ENCODE results near the gene BUD23. TPM values are rescaled to one million over a fixed set of nuclear protein-coding genes. Genes with fewer than 3 reads are reported as not detected.
"Not testable (repeated sequence)": the region's sequence is repeated elsewhere in the genome, so short reads cannot be mapped to it uniquely, and the experiment has no call there.

Gene BUD23
- total RNA-seq, 1 experiment from 2014 or later = 41.9 TPM

DNA sequence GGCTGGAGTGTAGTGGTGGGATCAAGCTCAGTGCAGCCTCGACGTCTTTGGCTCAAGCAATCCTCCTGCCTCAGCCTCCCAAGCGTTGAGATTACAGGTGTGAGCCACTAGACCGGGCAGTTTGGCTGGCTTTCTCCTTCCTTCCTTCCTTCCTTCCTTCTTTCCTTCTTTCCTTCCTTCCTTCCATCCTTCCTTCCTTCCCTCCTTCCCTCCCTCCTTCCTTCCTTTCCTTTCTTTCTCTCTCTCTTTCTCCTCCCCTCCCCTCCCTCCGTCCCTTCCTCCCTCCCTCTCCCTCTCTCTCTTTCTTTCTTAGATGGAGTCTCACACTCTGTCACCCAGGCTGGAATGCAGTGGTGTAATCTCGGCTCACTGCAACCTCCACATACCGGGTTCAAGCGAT is 23.4 kb upstream of the BUD23 start:
- no peaks in the 10 kb centered on the region for H3K9me2 ChIP-seq (replicated peaks; ENCODE audit: insufficient read depth, low read length)
- no peak overlapping the region for H3K27ac ChIP-seq (ENCODE audit: low read length)
- no peak overlapping the region for H3K4me2 ChIP-seq (ENCODE audit: low read depth, low read length, poor library complexity, severe bottlenecking)
- no peaks in the 10 kb centered on the region for H3K9me3 ChIP-seq (ENCODE audit: low read length)
- H3K9ac ChIP-seq (ENCODE audit: low read length) = no peak overlapping the region
- H3K4me1 ChIP-seq (ENCODE audit: low read length) = no peaks in the 10 kb centered on the region
- no peaks in the 10 kb centered on the region for H3K79me2 ChIP-seq (ENCODE audit: low read length)
- no peak for DNase-seq
- no peaks in the 10 kb centered on the region for H3K27me3 ChIP-seq (ENCODE audit: low read length)
- no peak overlapping the region for H2AFZ ChIP-seq (ENCODE audit: low read length)
- no peaks in the 10 kb centered on the region for H4K20me1 ChIP-seq (ENCODE audit: insufficient read depth, low read depth, low read length)
- H3K4me3 ChIP-seq (ENCODE audit: low read length) = no peak overlapping the region
- no peaks in the 10 kb centered on the region for H3K36me3 ChIP-seq (ENCODE audit: insufficient read depth, low read length)

DNA sequence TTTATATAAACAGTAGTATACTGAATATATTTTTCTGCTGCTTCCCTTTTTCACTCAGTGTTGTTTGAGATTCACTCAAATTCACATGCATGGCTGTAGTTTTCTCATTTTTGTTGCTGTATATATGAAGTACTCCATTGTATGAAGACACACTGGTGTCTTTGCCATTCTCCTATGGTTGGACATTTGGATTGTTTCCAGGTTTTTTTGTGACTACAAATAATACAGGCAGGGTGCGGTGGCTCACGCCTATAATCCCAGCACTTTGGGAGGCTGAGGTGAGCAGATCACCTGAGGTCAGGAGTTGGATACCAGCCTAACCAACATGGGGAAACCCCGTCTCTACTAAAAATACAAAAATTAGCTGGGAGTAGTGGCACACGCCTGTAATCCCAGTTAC is 22.8 kb upstream of the BUD23 start:
- not testable (repeated sequence) for H3K9ac ChIP-seq (ENCODE audit: low read length); H3K27me3 ChIP-seq (ENCODE audit: low read length); H3K9me2 ChIP-seq (replicated peaks; ENCODE audit: insufficient read depth, low read length); H3K36me3 ChIP-seq (ENCODE audit: insufficient read depth, low read length); DNase-seq; H3K27ac ChIP-seq (ENCODE audit: low read length); H3K4me3 ChIP-seq (ENCODE audit: low read length); H3K4me1 ChIP-seq (ENCODE audit: low read length); H4K20me1 ChIP-seq (ENCODE audit: insufficient read depth, low read depth, low read length); H3K9me3 ChIP-seq (ENCODE audit: low read length); H2AFZ ChIP-seq (ENCODE audit: low read length); H3K4me2 ChIP-seq (ENCODE audit: low read depth, low read length, poor library complexity, severe bottlenecking); H3K79me2 ChIP-seq (ENCODE audit: low read length)

DNA sequence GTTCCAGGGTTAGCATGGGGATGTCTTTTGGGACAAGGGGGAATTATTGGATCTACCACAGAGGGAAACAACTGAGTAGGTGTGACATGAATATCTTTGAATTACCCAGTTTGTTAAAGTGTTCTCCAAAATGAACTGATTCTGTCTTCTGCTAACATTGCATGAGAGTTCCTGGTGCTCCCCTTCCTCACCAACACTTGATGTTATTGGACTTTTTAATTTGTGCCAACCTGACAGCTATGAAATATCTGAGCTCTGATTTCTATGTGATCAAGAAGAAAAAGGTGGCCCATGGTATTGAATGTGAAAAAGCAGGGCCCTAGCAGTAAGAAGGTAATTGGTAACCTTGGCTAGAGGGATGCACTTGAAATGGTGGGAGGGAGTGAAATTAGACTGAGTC is 20.4 kb upstream of the BUD23 start:
- H3K79me2 ChIP-seq (ENCODE audit: low read length) = no peaks in the 10 kb centered on the region
- H2AFZ ChIP-seq (ENCODE audit: low read length) = no peak overlapping the region
- no peak overlapping the region for H3K4me2 ChIP-seq (ENCODE audit: low read depth, low read length, poor library complexity, severe bottlenecking)
- no peaks in the 10 kb centered on the region for H3K9me3 ChIP-seq (ENCODE audit: low read length)
- H3K36me3 ChIP-seq (ENCODE audit: insufficient read depth, low read length) = no peaks in the 10 kb centered on the region
- H3K4me1 ChIP-seq (ENCODE audit: low read length) = peaks cover 2% of the 10 kb centered on the region; the same call in 1 of the 2 replicates
- no peaks in the 10 kb centered on the region for H4K20me1 ChIP-seq (ENCODE audit: insufficient read depth, low read depth, low read length)
- H3K9me2 ChIP-seq (replicated peaks; ENCODE audit: insufficient read depth, low read length) = no peaks in the 10 kb centered on the region
- H3K27me3 ChIP-seq (ENCODE audit: low read length) = no peaks in the 10 kb centered on the region
- H3K9ac ChIP-seq (ENCODE audit: low read length) = no peak overlapping the region
- DNase-seq = no peak
- H3K27ac ChIP-seq (ENCODE audit: low read length) = no peak overlapping the region
- H3K4me3 ChIP-seq (ENCODE audit: low read length) = no peak overlapping the region

DNA sequence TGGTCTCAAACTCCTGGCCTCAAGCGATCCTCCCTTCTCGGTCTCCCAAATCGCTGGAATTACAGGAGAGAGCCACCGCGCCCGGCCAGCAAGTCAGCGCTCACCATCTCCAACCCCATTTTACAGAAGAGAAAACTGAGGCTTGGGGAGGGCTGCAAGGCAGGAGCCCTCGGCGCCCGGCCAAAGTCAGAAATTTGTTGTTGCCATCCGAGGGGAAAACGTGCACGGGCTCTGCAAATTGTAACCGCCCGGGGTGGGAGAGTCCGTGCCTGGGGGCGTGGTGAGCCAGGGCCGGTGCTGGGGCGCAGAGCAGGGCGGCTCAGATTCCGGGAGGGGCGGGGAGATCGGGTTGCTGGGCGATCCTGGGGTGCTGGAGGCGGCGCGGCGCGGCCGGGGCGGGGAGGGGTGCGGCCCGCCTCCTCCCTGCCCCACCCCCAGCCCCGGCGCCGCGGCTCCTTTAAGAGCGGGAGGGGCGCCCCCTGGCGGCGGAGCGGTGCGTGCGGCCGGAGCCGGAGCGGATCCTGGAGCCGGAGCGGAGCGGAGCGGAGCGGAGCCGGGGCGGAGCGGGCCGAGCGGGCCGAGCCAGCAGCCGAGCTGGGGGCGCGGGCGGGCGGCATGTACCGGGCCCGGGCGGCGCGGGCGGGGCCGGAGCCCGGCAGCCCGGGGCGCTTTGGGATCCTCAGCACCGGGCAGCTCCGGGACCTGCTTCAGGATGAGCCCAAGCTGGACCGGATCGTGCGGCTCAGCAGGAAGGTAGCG is 15.9 kb upstream of the BUD23 start, which contains the start of gene VPS37D:
Gene VPS37D, plus strand, starts transcription at position 488 of the 759 bp plus-strand sequence. Its CDS starts 128 bp downstream, at position 616.
- Histone ChIP-seq H3K4me2 (ENCODE audit: low read depth, low read length, poor library complexity, severe bottlenecking) (peak within 1 kb of the TSS; percentile 44), H3K27ac (ENCODE audit: low read length) (no peak within 1 kb of the TSS), H3K9ac (ENCODE audit: low read length) (no peak within 1 kb of the TSS), H3K36me3 (ENCODE audit: insufficient read depth, low read length) (no peaks in the 10 kb centered on the region), H3K27me3 (ENCODE audit: low read length) (no peaks in the 10 kb centered on the region), H3K9me2 (replicated peaks; ENCODE audit: insufficient read depth, low read length) (no peaks in the 10 kb centered on the region), H3K79me2 (ENCODE audit: low read length) (no peaks in the 10 kb centered on the region), H4K20me1 (ENCODE audit: insufficient read depth, low read depth, low read length) (no peaks in the 10 kb centered on the region), H2AFZ (ENCODE audit: low read length) (no peak within 1 kb of the TSS), H3K9me3 (ENCODE audit: low read length) (no peaks in the 10 kb centered on the region), H3K4me3 (ENCODE audit: low read length) (no peak within 1 kb of the TSS), H3K4me1 (ENCODE audit: low read length) (peaks cover 2% of the 10 kb centered on the region; the same call in 1 of the 2 replicates)
- peak; percentile 97 for DNase-seq

DNA sequence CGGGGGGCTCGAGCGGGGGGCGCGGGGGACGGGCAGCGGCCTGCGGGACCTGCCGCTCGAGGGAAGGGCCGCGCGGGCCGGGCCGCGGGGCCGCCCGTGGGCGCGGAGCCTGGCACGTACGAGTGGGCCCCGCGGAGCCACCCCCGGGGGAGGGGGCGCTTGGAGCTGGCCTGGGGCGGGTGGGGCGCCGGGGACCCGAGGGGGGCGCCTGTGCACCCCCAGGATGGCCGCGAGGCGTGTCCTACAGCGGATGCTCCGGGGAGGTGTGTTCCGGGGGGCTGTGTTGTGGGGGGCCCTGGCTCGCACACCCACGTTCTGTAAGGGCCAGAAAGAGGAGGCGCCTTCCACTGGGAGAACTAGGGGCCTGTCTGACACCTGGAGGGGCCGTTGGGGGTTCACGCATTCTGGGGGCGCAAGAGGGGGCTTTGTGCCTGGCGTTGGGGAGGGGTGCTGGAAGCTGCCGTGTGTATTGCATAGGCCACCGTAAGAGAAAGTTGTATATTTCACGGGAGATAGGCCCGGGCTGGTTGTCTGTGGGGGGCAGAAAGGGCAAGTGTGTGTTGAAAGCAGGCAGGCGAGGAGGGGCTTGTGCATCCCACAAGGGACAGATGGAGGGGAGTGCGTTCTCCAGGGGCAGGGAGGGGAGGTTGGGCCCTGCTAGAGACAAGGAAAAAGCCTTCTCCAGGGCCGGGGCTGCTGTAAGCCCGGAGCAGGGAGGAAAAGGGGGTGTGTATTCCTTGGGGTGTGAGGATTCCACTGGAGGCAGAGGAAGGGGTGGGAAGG is 15.1 kb upstream of the BUD23 start:
- DNase-seq = no peak
- H3K27ac ChIP-seq (ENCODE audit: low read length) = no peak overlapping the region

DNA sequence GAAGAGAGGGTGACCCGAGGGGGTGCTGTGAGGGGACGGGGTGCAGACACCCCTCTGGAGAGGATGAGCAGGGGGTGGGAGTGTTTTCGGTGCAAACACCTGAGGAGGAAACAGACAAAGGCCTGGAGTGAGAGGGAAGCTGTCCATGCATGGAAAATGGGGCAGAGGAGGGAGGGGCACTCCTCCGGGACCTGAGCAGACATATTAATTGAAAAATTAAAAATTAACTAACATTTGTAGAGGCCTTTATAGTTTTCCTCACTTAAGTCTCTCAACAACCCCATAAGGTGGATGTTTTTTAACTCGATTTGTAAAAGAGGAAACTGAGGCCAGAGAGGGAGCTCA is 14.5 kb upstream of the BUD23 start:
- Histone ChIP-seq H3K4me2 (ENCODE audit: low read depth, low read length, poor library complexity, severe bottlenecking) (no peak overlapping the region), H2AFZ (ENCODE audit: low read length) (no peak overlapping the region), H3K9me3 (ENCODE audit: low read length) (no peaks in the 10 kb centered on the region), H3K4me3 (ENCODE audit: low read length) (no peak overlapping the region), H3K9ac (ENCODE audit: low read length) (no peak overlapping the region), H3K4me1 (ENCODE audit: low read length) (peaks cover 2% of the 10 kb centered on the region; the same call in 1 of the 2 replicates), H3K27ac (ENCODE audit: low read length) (no peak overlapping the region), H3K79me2 (ENCODE audit: low read length) (no peaks in the 10 kb centered on the region), H3K36me3 (ENCODE audit: insufficient read depth, low read length) (no peaks in the 10 kb centered on the region), H3K9me2 (replicated peaks; ENCODE audit: insufficient read depth, low read length) (no peaks in the 10 kb centered on the region), H3K27me3 (ENCODE audit: low read length) (no peaks in the 10 kb centered on the region), H4K20me1 (ENCODE audit: insufficient read depth, low read depth, low read length) (no peaks in the 10 kb centered on the region)
- DNase-seq = no peak

More for the DNA sequence above, 15.1 kb upstream of the BUD23 start:
- Histone ChIP-seq H3K4me1 (ENCODE audit: low read length) (peaks cover 2% of the 10 kb centered on the region; the same call in 1 of the 2 replicates), H3K79me2 (ENCODE audit: low read length) (no peaks in the 10 kb centered on the region), H3K4me2 (ENCODE audit: low read depth, low read length, poor library complexity, severe bottlenecking) (no peak overlapping the region), H3K27me3 (ENCODE audit: low read length) (no peaks in the 10 kb centered on the region), H2AFZ (ENCODE audit: low read length) (no peak overlapping the region), H3K9me3 (ENCODE audit: low read length) (no peaks in the 10 kb centered on the region), H3K4me3 (ENCODE audit: low read length) (no peak overlapping the region), H3K36me3 (ENCODE audit: insufficient read depth, low read length) (no peaks in the 10 kb centered on the region), H4K20me1 (ENCODE audit: insufficient read depth, low read depth, low read length) (no peaks in the 10 kb centered on the region), H3K9me2 (replicated peaks; ENCODE audit: insufficient read depth, low read length) (no peaks in the 10 kb centered on the region), H3K9ac (ENCODE audit: low read length) (no peak overlapping the region)

DNA sequence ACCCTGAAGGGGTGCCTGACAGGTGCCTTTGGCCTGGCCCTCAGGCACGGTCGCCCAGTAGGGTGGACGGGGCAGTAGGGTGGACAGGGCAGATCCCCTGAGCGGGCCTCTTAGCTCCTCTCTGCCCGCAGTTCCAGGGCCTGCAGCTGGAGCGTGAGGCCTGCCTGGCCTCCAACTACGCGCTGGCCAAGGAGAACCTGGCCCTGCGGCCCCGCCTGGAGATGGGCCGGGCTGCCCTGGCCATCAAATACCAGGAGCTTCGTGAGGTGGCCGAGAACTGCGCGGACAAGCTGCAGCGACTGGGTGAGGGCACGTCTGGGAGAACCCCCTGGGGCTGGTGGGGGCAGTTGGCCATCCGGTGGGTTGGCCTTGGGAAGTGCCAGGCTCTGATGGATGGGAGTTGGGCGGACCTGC is 14.1 kb upstream of the BUD23 start:
- Histone ChIP-seq H3K4me3 (ENCODE audit: low read length) (no peak overlapping the region), H3K36me3 (ENCODE audit: insufficient read depth, low read length) (no peaks in the 10 kb centered on the region), H3K27ac (ENCODE audit: low read length) (no peak overlapping the region), H3K9me2 (replicated peaks; ENCODE audit: insufficient read depth, low read length) (no peaks in the 10 kb centered on the region), H3K4me1 (ENCODE audit: low read length) (peaks cover 2% of the 10 kb centered on the region; the same call in 1 of the 2 replicates), H2AFZ (ENCODE audit: low read length) (no peak overlapping the region), H3K27me3 (ENCODE audit: low read length) (no peaks in the 10 kb centered on the region), H3K79me2 (ENCODE audit: low read length) (no peaks in the 10 kb centered on the region), H3K4me2 (ENCODE audit: low read depth, low read length, poor library complexity, severe bottlenecking) (no peak overlapping the region), H3K9me3 (ENCODE audit: low read length) (no peaks in the 10 kb centered on the region), H3K9ac (ENCODE audit: low read length) (no peak overlapping the region), H4K20me1 (ENCODE audit: insufficient read depth, low read depth, low read length) (no peaks in the 10 kb centered on the region)
- no peak for DNase-seq

DNA sequence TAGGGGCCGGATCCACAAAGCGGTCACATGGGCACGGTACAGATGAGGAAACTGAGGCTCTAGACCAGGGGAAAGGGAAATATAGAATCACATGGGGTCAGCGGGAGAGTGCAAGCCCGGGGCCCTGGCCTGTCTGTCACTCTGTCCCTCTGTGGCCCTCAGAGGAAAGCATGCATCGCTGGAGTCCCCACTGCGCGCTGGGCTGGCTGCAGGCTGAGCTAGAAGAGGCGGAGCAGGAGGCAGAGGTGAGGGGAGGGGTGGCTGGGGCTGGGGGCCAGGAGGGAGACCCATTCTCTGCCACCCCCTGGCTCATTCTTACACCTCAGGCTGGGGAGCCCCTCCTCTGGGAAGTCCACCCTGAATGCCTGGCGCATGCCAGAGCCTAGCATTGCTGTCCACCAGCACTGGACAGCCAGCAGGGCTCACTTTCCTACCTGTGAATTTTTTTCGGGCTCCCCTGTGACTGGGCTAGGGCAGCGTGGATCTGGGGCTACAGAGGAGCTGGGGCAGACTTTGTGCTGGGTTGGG is 13.5 kb upstream of the BUD23 start:
- Histone ChIP-seq H3K4me2 (ENCODE audit: low read depth, low read length, poor library complexity, severe bottlenecking) (no peak overlapping the region), H3K27me3 (ENCODE audit: low read length) (no peaks in the 10 kb centered on the region), H3K79me2 (ENCODE audit: low read length) (no peaks in the 10 kb centered on the region), H3K27ac (ENCODE audit: low read length) (no peak overlapping the region), H3K4me1 (ENCODE audit: low read length) (peaks cover 2% of the 10 kb centered on the region; the same call in 1 of the 2 replicates), H3K4me3 (ENCODE audit: low read length) (no peak overlapping the region), H3K9ac (ENCODE audit: low read length) (no peak overlapping the region), H3K36me3 (ENCODE audit: insufficient read depth, low read length) (no peaks in the 10 kb centered on the region), H4K20me1 (ENCODE audit: insufficient read depth, low read depth, low read length) (no peaks in the 10 kb centered on the region), H3K9me2 (replicated peaks; ENCODE audit: insufficient read depth, low read length) (no peaks in the 10 kb centered on the region), H3K9me3 (ENCODE audit: low read length) (no peaks in the 10 kb centered on the region), H2AFZ (ENCODE audit: low read length) (no peak overlapping the region)
- no peak for DNase-seq

Data from Karpas-422 (cell line).